Medulla oblongata (tissue), 1 donor: ENCODE results near the gene NAAA.
"Not testable (repeated sequence)": the region's sequence is repeated elsewhere in the genome, so short reads cannot be mapped to it uniquely, and the experiment has no call there.

Source experiments
- DNase-seq: peaks from one replicate; pipeline ENCODE4 v3.0.0-alpha.2; 2015; ENCODE audit errors: extremely low spot score

NAAA gene

DNA sequence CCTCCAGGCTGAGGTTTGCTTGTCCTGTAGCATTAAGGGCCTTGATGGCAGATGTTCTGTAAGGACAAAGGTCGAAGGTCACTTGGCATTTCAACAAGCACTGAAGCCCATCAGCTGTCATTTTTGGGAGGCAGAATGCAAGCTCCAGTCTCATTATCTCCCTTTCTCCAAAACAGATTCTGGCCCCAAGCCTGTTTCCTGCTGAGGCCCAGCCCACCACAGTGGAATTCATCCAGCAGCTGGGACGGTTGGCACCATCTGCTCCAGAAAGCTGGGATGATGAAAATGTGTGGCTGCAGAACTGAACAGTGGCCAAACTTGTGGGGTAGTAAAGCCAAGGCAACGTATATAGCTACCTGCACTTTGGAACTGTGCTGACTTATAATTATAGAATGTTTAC is 20.9 kb downstream of the NAAA start:
- DNase-seq: no peak

DNA sequence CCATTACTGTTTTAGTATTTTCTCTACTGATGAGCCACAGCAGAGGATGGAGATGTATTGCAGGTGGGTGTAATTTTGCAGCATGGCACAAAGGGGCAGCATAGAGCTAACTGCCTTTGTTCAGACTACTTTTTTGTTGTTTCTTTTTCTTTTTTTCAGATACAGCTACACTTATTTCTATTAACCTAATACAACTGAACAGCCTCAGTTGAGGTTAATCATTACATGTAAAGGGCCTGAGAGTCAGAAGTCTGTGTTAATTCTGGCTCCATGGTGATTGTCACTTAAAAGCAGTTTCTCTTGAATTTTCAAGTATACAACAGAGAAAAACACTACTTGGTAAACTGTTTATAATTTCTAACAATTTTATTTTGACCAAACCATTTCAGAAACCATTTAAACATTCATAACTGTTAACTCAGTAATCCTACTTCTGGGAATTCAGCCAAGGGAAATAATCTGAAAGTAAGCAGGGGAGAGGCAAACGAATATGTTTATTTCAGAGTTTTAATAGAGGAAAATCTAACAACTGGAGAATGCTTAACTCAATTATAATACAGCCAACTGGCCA is 24.6 kb downstream of the NAAA start:
- DNase-seq: peak; percentile 50

DNA sequence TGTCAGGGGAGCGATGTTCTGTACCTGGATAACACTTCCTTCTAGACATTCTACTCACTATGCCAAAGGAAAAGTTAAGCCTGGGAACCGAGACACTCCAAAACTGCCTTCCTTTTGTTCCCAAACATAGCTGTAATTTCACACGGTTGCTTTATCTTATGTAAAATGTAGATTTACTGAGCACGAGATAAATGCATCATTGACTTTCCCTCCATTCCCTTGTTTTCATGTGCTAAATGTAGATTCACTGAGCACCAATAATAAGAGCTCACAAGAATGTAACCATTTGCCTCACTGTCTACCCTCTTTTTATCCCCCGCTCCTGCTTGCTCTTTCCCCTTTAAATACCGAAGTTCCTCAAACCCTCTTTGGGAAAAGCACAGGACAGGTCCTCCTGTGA is 27.8 kb downstream of the NAAA start:
- DNase-seq: no peak

DNA sequence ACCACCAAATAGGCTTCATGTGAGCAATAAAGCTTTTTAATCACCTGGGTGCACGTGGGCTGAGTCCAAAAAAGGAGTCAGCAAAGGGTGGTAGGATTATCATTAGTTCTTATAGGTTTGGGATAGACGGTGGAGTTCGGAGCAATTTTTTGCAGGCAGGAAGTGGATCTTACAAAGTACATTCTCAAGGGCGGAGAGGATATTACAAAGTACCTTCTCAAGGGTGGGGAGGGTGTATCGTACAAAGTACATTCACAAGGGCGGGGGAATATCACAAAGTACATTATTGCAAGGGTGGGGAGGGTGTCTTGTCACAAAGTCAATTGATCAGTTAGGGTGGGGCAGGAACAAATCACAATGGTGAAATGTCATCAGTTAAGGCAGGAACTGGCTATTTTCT is 30.0 kb downstream of the NAAA start:
- DNase-seq: not testable (repeated sequence)

DNA sequence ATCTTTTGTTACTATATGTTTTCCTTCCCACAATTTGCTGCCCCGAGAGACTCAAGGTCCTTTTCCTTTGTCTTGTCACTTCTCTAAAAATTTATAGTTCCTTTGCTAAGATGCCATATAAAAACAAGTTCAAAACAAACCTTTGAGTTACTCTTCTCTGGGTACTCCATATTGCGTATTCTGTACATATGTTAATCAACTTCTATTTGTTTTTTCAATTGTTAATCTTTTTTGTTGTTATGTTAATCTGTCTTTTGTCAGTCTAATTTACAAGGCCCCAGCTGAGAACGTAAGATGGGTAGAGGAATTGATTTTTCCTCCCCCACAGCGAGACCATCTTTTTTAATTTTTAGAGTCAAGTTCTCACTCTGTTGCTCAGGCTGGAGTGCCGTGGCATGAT is 31.4 kb downstream of the NAAA start:
- no peak for DNase-seq

DNA sequence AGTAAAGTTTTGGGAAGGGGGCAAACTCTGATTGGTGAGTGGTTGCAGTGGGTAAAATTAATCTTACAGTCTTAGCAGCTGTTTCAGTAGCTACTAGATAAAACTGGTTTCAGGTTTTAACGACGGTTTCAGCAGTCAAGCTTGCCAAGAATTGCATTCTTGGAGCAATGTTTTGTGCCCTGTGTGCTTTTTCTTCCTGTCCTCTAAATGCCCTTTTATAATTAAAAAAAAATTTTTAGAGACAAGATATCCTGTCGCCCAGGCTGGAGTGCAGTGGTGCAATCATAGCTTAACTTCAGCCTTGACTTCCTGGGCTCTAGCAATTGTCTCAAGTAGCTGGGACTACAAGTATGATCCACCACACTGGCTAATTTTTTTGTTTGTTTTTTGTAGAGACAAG is 32.3 kb downstream of the NAAA start:
- DNase-seq: no peak

DNA sequence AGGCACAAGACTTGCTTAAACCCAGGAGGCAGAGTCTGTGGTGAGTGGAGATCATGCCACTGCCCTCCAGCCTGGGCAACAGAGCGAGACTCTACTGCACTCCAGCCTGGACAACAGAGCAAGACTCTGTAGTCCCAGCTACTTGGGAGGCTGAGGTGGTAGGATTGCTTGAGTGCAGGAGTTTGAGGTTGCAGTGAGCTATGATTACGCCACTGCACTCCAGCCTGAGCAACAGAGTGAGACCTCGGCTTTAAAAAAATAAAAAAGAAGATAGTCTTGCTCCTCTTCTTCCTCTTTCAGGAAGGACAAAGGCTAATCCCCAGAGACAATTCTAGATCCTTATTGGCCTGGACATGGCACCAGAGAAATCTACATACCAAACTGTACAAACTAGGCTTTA is 32.8 kb downstream of the NAAA start:
- no peak for DNase-seq

DNA sequence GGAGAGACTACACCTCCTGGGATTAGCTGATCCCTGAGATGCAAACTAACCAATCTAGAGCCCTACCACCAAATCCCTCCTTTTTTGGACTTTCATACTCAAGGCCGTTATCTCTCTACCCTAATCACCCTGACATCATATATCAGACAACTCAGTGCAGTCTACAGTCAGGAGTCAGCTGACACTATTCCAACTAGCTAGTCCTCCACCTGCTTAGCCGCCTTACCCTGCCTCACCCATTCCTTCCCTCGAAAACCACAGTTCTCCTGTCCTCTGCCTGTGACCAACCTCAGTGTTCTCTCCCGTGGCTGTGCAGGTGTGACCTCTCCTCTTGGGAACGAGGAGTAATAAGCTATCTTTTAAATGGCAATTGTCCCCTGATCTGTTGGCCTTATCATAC is 36.7 kb downstream of the NAAA start:
- no peak for DNase-seq

DNA sequence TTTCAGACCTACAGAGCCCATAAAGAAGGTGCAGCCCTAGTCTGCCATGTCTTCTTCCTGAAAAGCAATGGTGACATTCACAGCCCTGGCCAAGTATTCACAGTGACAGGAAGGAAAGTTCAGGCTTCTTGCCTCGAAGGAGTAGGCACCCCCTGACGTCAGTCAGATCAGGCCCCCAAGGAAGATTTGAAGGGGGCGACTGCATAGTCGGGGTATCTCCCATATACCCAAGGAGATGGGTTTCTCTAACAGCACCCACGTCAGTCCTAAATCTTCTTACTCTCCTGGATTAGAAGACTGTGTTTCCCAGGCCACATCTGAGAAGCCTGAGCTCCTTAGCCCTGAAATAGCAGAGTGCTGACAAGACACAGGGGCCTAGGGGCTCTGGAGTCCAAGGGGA is 38.5 kb downstream of the NAAA start, which contains the start of gene PPEF2:
TSS of gene PPEF2 (minus strand) at position 101 of the 400 bp plus-strand sequence. CDS start 6,127 bp downstream, outside the sequence.
- DNase-seq: no peak

DNA sequence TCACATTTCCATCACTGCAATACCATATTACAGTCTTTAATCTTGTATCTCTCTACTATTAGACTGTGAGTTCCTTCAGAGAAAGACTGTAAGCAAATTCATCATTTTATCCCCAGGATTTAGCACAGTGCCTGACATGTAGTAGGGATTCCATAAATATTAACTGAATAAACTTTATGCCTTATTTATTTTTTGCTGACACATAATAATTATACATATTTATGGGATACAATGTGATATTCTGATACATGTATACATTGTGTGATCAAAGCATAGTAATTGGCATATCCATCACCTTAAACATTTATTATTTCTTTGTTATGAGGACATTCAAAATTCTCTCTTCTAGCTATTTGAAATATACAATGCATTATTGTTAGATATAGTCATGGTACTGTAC is 42.3 kb downstream of the NAAA start:
- DNase-seq: no peak

DNA sequence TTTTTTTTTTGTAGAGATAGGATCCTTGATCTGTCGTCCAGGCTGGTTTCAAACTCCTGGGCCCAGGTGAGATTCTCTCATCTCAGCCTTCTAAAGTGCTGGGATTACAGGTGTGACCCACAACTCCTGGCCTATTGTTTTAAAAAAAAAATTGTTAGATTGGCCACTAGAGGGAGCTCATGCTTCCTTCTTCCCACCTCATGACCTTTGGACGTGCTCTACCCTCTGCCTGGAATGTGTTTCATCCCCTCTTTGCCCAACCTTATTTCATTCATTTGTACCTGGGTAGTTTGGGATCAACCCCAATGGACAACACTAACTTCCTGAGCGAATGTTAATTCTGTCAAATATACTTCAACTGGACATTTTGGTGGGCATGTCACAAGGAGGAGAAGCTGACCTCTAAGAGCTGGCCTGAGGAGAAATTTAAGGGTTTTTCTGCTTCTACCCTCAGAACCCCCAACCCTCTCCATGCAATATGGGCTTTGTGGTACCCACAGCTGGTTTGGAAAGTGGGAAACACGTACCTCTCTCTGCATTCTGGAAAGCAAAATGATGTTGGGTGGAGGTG is 45.0 kb downstream of the NAAA start:
- DNase-seq: peak; percentile 15

DNA sequence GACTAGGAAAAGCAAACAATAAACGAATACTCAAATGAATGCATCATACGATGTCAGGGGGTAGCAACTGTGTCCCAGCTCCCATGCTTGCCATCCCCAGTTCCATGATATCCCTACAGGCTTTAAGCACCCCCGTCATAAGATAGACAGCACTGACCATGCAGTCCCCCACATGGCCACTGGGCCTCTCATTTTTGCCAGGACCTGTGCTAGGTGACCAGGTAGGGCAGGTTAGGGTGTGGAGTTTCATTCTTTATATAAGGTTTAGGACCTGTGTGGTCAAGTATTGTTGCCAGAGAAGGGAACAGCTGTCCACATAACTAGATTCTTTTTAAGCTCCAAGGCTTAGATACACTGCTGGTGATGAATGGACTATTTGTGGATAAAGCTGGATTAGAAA is 48.3 kb downstream of the NAAA start:
- no peak for DNase-seq

DNA sequence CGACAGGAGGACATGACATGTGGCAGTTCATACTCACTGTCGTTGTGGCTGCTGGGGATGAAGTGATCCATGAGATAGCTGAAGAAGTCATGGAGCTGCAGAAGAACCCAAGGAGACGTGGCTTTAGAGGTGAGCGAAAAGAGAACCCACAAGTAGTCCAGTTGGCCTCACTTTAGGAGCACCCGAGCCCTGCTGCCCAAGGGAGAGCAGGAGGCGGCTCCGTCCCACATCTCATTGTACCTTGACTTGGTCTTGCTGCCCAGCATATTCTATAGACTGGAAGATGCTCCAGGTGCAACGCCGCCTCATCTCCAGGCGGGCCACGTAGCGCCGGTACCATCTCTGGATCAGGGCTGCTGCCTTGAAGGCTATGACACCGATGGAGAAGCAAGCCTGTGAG is 49.2 kb downstream of the NAAA start:
- DNase-seq: no peak

DNA sequence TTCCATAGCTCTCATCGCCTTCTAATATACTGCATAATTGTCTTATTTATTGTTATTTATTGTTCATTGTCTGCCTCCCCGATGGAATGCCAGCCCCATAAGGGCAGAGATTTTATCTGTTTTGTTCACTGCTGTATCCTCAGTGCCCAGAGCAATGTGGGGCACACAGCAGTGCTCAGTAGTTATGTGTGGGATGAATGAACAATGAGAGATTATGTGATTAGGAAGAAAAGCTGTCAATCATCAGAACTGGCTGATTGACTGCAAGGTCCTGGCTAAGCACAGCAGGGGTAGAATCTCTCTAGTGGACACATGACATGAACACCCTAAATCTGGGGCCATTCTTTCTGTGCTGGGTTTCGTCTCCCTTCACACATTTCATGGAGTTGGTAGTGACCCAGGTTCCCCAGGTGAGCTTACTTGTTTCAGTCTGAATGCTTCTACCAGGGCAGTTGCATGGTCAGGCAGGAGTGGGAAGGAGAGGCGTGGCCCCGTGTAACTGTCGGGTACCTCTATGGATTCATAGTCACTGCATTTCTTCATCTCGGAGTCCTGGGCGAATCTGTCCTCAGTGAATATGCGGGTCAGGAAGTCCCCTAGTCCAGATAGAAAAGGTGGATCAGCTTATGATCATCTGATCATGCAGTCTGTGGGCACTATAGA is 51.1 kb downstream of the NAAA start:
- no peak for DNase-seq

DNA sequence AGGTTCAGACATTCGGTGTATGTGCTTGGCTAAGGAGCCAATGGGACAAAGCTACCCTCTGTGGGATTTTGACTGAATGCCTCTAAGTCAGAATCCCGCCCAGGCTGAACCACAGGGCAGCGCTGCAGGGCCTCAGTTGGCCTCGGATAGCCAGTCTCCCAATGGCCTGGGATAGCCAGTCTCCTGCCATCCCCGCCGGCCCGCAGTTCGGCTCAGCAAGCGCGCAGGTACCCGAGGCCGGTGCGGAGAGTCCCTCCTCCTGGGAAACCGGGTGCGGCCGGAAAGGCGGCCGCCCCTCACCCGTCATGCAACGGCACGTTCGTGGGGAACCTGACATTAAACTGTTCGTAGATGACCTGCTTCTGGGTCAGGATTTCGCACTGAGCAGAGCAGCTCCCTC is 54.7 kb downstream of the NAAA start:
- no peak for DNase-seq

DNA sequence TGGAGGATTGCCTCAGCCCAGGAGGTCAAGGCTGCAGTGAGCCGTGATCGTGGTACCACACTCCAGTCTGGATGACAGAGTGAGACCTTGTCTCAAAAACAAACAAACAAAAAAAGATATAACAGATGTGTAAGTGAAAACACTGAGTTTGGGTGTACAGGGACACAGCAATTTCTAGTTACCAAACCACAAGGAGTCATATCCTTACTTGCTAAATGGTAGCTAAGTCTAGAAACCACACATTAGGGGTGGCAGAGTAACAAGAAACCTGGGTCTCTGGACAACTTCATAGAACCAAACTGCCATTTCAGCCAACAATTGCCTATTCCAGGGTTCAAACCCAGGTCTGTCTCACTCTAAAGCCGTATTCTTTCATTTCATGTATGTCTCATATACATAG is 59.3 kb downstream of the NAAA start:
- DNase-seq: no peak

DNA sequence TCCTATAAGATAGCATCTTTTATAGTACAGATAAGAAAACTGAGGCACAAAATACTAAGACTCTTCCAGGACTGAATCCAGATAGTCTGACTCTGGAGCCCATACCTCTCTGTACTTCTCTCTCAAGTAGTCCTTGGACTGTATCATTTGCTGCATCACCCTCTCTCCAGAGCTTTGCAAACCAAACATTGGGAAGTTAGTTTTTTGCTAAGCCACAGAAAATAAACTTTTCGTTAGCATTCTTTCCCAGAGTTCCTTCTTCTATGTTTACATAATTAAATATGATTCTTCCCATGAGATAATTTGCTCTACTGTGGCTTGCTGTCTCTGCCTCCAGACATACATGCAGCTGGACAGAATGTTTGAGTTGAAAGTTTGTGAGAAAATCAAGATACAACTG is 60.5 kb downstream of the NAAA start:
- no peak for DNase-seq

DNA sequence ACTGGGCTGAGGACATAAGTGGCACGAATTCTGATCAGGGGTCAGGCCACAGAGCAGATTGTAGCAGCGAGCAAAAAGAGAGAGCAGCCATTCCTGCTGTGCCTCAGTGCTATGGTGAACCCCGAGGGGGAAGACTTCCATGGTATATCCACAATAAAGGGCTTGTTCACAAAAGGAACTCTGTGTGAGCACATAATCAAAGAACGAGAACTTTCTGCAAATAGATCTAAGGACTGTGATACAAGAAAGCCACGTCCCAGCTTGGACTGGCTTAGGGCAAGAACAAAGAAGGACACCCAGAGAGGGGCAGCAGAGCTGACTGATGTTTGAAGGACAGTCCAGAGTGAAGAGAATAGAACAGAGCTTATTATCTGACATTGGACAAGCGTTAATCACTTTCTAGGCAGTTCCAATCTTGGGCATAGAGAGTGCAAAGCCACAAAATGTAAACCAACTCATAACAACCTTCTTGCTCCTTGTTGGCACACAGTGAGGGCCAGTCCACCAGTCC is 62.5 kb downstream of the NAAA start:
- no peak for DNase-seq

DNA sequence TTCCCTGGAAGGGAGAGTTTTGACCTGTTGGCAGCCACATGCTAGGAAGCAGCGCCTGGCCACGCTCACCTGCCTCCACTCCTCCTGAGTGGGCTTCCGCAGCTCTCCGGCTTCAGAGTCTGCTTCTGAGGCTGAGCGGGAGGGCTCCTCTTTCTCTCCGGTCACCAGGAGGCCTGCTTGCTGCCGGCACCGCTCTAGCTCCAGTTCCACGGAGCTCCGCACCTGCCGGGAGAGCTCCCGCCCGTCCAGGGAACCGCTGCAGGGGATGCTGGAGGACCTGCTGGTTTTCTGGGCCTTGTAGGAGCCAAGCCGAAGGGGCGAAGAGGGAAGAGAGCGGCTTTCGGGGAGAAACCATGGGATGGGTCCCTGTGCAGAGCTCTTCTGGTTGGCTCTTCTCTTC is 64.6 kb downstream of the NAAA start:
- DNase-seq: no peak

DNA sequence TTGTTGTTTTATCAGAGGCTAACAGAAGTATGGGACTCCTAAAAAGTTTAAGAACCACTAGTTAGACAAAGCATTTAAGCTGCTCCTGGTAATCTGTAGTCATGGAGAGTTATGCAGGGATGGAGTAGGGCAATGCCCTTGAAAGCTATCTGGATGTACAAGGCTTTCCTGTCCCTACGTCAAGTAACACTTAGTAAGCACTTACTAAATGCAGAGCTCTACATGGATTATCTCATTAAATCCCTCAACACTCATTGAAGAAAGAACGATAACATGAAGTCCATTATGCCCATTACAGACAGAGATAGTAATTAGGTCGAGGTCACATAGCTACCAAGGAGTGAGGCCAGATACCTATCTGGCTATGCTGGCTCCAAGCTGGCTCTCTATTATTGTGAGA is 71.7 kb downstream of the NAAA start:
- no peak for DNase-seq

DNA sequence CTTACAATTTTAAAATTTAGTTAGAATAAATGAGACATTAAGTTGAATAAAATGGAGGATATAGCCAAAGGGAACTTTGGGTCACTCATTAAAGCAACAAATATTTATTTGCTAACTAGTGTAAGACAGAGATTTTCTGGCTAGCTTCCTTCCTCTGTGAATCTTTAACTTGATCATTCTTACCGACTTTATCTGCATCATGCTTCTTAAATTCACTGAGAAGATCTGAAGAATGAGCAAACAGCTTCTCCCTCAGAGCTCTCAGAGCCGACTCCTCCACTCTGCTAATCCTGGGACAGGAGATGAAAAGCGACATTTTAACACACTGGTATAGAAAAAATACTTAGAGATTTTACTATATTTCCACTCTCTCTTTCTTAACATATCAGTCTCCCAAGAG is 73.7 kb downstream of the NAAA start:
- DNase-seq: no peak
